KBM-7 (cell line): ENCODE data around the gene CBLN2.

Experiments used
- DNase-seq: peaks from one replicate; pipeline ENCODE4 v3.0.0-alpha.2; 2015
- in situ Hi-C: fragments of 300-500 bp; cut with MboI; formaldehyde crosslinking; loops from 2 replicates; pipeline ENCODE4 v1.14.3; 2020; ENCODE audit warnings: low sequenced_read_pairs, low pct_unique_long_range_greater_than_20kb, mixed read lengths

CBLN2 gene

DNA sequence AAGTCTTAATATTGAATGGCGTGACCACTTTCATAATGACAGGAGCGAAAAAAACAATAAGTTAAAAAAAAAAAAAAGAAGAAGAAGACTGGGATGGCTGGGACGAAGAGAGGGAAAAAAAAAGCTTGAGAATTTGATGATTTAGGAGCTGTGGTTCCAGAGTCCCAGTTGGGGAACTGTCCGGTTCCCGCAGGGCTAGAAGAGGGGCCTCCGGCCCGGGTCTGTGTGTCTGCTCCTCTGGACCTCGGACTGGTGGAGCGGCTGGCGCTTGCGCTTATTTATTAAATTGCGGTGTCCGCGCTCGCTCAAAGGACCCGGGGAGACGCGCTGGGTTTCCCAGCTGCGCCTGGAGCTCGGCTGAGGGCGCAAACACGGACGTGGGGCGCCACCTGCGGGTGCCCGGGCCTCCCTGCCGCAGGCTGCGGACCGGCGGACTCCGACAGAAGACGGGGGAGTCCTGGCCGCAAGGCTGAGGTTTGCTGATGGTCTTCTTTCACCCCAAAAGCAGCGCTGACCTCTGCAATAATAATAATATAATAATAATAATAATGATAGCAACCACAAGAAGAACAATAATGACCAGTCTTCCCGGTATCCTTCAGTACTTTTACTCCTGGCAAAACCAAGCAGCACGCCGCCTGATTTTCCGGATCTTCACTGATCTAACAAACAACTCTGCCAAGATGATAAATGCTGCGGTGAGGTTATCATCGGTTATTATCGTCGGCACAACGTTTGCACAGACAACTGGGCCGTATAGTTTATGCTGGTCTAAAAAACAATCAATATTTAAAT is at the start of gene CBLN2:
Gene CBLN2, minus strand, starts transcription at position 251 of the 795 bp plus-strand sequence. CDS start 2,182 bp downstream, outside the sequence.
- in situ Hi-C loops, result no loop called here
- peak; percentile 65 for DNase-seq

DNA sequence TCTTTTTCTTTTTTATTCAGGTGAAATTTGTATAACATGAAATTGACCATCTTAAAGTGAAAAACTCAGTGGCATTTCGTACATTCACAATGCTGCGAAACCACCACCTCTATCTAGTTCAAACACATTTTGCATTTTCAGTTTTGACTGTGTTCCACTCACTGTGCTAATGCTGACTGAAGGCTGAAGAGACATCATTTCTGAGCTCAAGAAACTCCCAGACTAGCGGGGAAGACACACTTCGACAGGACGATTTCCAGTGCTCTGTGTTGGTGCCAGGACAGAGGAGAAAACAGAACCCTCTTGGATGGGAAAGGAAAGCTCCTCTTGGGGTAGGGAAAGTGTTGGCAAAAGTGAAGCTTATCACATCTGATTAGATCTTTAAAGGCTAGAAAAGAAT is 44.2 kb upstream of the CBLN2 start:
- in situ Hi-C loops, result no loop called here
- DNase-seq, result no peak

DNA sequence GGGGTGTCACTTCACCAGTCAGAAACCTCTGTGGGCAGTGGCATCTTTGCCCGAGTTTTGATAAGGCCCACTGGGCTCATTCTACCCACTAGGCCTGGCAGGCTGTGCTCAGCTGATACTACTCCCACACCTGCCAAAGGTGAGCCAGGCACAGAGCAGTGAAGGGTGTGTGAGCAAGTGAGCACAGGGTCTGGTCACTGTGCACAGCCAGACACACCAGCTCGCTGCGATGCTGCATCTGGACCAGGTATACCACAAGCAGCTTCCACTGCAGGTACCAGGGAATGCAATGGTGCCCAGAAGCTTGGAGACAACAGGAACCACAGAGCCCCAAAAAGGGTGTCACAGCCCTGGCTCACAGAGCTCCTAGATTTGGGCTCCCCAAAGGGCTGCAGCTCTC is 40.6 kb upstream of the CBLN2 start:
- DNase-seq, result no peak
- in situ Hi-C loops, result no loop called here

DNA sequence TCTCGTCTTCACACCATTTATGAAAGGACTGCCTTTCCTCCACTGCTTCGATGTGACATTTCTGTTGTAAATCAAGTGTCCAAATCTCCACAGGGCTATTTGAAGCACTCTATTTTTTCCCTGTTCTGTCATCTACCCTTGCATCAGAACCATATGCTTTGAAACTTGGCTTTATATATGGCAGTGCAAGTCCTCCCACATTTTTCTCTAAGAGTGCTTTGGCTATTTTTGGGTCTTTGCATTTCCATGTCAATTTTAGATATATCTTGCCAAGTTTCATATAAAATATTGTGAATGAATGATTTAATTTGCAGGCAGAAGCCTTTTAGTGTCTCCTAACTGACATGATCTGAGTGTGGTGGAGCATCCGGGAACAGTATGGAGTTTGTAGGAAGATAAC is 37.8 kb upstream of the CBLN2 start:
- in situ Hi-C loops, result no loop called here
- no peak for DNase-seq

DNA sequence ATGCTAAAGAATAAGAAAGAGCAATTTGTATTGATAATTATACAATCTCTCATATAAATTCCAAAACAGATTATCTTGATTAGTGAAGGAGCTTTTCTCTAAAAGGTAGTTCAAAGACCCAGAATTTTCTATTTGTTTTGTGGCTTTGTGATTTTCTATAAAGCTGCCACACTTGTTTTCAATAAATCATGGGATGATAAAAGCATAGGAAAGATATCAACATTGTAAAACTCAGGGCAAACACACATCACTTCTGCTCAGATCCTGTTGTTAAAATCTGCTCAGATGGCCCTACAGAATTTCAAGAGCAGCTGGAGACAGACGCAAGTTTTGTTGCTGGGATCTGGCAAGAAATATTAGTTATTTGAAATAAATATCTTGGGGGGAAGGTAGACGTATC is 28.8 kb upstream of the CBLN2 start:
- in situ Hi-C loops, result no loop called here
- DNase-seq, result no peak

DNA sequence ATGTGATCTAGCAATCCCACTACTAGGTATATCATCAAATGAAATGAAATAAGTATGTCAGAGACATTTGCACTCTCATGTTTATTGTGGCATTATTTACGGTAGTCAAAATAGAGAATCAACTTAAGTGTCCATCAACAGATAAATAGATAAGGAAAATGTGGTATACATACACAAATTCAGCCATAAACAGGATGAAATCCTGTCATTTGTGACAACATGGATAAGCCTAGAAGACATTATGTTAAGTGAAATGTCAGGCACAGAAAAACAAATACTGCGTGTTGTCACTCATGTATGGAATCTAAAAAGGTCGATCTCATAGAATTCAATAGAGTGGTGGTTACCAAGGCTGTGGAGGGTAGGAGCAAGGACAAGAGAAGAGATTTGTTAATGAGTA is 22.1 kb upstream of the CBLN2 start:
- no peak for DNase-seq
- in situ Hi-C loops, result no loop called here

DNA sequence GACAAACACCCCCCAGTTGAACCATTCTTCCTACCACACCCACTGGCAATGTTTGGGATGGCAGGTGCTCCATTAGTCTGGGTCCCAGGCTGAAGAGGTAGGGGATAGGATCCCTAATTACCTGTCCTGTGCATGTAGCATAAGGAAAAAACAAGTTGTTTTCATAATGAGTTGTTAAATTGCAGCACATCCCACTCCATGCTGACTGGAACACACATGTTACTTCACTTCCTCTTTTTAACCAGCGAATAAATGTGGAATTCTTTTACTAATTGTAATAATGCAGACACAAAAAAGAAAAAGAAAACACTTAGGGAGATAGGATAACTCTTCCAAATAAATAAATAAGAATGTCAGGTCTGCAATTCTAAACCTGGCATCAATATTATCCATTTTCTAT is 11.8 kb upstream of the CBLN2 start:
- in situ Hi-C loops, result no loop called here
- no peak for DNase-seq

DNA sequence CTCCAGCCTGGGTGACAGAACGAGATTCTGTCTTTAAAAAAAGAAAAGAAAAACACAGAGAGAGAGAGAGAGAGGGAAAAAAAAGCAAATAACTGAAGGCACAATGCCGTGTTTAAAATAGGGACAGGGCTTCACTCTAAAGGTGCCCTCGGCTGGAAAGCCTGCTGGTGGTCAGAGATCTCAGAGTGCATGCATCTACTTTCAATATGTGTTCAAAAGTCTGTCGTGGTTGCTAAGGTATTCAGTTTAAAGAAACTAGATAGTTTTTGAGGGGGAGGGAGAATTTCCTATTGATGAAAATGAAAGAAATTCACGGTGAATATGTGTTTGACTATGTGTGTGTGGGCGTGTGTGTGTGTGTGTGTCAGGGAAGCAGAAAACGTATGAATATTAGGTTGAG is 11.0 kb upstream of the CBLN2 start:
- in situ Hi-C loops, result no loop called here
- no peak for DNase-seq

DNA sequence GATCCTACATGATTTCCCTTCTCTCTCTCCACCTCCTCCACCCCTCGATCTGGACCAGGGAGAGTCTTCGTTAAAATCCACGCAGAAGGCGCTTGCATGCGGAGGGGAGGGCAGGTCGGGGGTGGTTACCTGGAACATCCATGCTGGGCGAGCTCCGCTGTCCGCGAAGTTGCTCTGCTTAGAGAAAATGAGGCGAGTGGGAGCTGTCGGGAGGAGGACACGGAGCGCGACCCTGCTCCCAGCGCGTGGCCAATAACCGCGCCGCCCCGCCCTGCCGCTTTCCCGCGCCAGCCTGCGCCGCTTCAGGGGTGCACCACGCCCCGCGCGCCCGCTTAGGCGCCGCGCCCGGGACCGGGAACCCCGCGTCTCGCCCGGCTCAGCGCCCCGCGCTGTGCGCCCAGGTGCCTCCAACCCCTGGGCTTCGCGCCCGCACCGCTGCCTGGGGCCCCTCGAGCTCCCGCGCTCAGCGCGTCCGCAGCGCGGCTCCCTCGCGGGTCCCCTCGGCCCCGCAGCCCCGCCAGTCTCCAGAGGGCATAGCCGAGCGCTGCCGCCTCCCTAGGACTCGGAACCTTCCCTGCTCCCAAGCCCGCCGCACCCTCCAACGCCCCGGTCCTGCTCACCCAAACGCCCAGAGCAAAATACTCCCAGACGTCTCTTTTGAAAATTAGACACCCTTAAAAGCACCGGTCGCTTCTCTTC is 636 bp downstream of the CBLN2 start:
- in situ Hi-C loops, result no loop called here
- DNase-seq, result no peak

DNA sequence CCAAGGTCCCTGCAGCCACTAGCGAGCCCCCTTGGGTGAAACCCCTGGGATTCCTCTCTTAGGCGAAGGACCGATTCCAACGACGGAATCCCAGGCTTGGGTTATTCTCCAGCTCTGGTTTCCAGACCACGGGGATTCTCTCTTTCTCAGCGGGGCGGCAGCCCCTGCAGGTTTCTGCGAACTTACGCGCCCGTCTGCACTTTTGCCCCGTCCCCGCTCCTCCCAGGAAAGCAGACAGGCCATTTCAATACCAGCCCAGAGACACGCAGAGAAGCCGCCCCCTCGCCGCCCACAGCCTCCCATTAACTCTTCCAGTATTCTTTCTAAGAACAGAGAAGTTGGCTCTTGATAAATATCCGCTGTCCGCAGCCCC is 1.2 kb downstream of the CBLN2 start:
- DNase-seq, result no peak
- in situ Hi-C loops, result no loop called here

DNA sequence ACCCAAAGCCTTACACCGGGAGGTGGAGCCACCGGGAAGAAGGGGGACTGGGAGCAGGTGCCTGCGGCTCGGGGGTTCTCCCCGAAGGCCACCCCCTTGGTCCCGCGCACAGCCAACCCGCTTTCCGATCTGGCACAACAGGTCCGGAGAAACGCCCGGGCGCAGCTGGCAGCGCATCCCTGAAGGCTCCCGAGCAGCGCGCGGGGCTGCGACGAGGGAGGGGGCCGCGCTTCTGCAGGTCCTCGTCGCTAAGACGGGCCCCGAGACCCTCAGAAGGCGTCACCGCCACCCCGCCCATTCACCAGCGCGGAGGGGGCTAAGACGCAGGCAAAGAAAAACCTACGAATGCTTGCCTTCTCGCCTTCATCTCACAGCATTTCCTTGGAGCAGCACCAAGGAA is 1.8 kb downstream of the CBLN2 start:
- in situ Hi-C loops, result no loop called here
- no peak for DNase-seq

DNA sequence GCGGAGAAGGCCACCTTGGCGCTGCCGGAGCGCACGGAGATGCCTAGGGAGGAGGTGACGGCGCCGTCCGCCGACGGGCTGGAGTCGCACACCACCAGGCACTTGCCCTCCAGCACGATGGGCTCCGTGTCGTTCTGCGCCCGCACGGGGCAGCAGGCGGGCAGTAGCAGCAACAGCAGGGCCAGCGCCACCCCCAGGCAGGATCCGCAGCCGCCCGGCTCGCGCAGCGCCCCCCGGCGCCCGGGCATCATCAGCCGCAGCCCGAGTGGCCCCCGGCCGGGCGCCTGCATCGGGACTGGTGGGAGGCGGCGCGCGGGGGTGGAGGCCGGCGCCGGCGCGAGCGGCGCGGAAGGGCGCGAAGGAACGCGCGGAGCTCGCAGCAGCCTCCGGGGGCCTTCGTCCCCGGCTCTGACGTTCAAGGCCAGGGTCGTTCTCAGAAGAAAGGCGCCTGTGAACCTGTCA is 2.2 kb downstream of the CBLN2 start:
- no peak for DNase-seq
- in situ Hi-C loops, result no loop called here

DNA sequence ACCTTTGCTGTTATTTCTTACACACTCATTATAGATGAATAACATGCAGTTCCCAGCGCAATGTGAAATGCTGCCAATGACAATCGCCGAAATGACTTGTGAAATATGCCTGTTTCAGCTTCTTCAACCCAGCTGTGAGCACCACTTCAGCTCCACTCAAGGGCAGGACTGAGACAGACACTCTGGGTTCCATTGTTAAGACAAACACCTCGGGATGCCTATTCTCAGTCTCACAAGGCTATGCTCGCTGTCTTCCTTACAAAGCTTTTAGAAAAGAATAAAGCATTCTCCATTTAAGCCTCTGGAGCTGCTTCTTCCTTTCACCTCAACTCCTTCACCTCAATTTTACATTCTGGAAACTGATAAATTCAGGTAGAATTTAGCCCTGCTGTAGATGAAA is 4.2 kb downstream of the CBLN2 start:
- in situ Hi-C loops, result no loop called here
- no peak for DNase-seq

DNA sequence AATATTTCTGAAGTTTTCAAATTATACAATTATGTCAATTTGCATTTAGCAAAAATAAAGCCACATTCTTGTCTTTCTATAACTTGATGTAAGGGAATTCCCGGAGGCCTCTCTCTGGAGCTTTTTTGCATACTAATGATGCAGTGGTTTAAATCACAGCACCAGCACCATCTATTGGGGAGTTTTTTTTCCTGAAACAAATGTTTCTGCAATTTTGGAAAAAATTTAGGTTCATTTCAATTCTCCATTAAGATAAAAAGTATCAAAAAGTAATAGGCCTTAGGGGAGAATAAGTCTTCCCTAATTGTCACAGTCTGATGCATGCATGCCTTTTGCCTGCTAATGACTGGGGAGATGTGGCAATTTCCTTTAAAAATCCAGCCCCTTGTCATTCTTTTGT is 13.5 kb downstream of the CBLN2 start:
- in situ Hi-C loops, result no loop called here
- DNase-seq, result no peak

DNA sequence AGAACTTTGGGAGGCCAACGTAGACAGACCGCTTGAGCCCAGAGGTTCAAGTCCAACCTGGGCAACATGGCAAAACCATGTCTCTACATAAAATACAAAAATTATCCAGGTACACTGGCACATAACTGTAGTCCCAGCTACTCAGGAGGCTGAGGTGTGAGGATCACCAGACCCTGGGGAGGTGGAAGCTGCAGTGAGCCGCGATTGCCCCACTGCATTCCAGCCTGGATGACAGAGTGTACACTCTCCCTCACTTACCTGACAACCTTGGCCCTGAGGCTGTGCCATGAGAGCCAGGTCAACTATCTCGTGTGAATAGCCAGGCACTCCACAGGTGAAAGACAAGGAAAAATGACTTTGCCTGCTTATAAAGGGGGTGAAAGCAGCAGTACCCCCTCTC is 39.3 kb downstream of the CBLN2 start:
- no peak for DNase-seq
- in situ Hi-C loops, result no loop called here

DNA sequence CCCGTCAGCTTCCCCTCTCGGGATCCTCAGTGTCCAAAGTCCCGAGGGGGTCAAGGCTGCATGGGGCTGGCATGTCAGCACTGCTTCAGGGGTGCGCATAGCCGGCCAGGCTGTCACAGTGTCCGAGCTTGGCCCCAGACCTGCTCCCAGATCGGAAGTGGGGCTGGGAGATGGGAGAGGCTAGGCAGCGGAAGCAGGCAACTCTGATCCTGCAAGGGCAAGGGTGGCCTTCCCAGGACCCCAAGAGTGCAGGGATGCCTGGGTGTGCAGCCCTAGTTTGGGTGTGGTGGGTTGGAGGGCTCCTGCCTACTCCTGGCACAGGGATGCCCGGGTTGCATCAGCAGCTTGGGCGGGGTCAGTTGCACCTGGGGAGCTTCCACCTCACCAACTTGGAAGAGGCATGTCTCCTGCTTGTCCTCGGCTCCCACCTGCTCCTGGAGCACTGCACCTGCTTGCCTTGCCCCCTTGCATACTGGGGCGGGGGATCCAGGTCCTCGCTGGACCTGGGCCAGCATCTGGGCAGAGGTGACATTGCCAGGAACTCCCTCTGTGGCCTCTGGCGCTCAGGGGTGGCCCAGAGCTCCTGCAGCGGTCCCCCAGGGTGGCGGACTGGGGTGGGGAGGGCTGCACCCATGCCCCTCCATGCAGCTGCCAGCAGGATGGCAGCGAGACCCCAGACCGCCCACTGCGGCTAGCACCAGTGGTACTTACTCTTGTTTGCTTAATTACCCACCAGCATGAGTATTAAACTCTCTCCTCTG is 41.3 kb downstream of the CBLN2 start:
- in situ Hi-C loops, result no loop called here
- DNase-seq, result no peak

DNA sequence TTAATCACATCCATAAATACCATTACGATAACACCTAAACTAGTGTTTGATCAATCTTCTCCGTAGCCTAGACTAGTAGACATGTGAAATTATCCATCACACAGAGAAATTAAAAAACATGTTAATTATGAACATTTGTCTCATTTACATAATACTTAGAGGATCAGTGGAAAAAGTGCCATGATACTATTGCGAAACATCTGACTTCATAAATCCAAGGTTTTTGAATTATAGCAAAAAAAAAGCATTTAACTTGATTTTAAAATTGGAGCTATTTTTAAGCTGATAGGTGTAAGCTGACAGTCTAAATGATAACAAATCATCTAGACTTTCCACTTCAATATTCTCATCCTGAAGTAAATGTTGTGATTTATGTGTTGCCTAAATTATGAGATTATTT is 51.6 kb downstream of the CBLN2 start:
- DNase-seq, result no peak
- in situ Hi-C loops, result no loop called here
